Upper lobe of left lung (tissue), 6 donors: ENCODE measurements around the gene ANKDD1A. TPM values are rescaled to one million over a fixed set of nuclear protein-coding genes. Genes with fewer than 3 reads are reported as not detected.

Experiments
- ATAC-seq, 2 donors: fragments of 200-7000 bp; cut with Tn5 transposase; one replicate each; pipeline ENCODE4 v1.9.1; 2022; ENCODE audit warnings: mild to moderate bottlenecking in 2 of 2, moderate library complexity in 2 of 2; ENCODE audit not compliant: low FRiP score in 2 of 2
- DNase-seq, 2 donors: peaks; one replicate each; pipeline ENCODE4 v3.0.0-alpha.2; 2019 to 2020
- H3K27ac ChIP-seq, 4 donors: fragments of 200-600 bp; sonication (generic); one replicate each; pipeline ENCODE4 v1.5.1; 2016 to 2019
- H3K27me3 ChIP-seq, 4 donors: fragments of 200-600 bp; sonication (generic); one replicate each; pipeline ENCODE4 v1.5.1; 2017 to 2019
- H3K36me3 ChIP-seq, 4 donors: fragments of 200-600 bp; sonication (generic); one replicate each; pipeline ENCODE4 v1.5.1; 2016 to 2019
- H3K4me1 ChIP-seq, 4 donors: fragments of 200-600 bp; sonication (generic); one replicate each; pipeline ENCODE4 v1.5.1; 2018 to 2019
- H3K4me3 ChIP-seq, 4 donors: fragments of 200-600 bp; sonication (generic); one replicate each; pipeline ENCODE4 v1.5.1; 2017 to 2019; ENCODE audit warnings: mild to moderate bottlenecking in 2 of 4, moderate library complexity in 1 of 4
- H3K9me3 ChIP-seq, 4 donors: fragments of 200-600 bp; sonication (generic); one replicate each; pipeline ENCODE4 v1.5.1; 2018 to 2019
- EP300 ChIP-seq, 4 donors: sonication (generic); formaldehyde crosslinking; IDR thresholded peaks; one replicate each; pipeline ENCODE4 v1.5.1; 2017; ENCODE audit warnings: antibody characterized with exemption in 4 of 4, control low read depth in 2 of 4
- POLR2A ChIP-seq, 4 donors: fragments of 450-650 bp; IDR thresholded peaks; one replicate each; pipeline ENCODE4 v1.5.1; 2016 to 2017; ENCODE audit warnings: antibody characterized with exemption in 4 of 4, mild to moderate bottlenecking in 2 of 4
- POLR2AphosphoS5 ChIP-seq, 2 donors: sonication (generic); formaldehyde crosslinking; IDR thresholded peaks; one replicate each; pipeline ENCODE4 v1.5.1; 2017; ENCODE audit warnings: antibody characterized with exemption in 2 of 2
- WGBS, 2 donors: methylation state at CpG; one replicate each; pipeline ENCODE4 v1.1.5; 2017 to 2018; 5-methylcytosine and 5-hydroxymethylcytosine counted together
- total RNA-seq, 6 donors: library from RNA; depleted of rRNA in 4 of 6; stranded (reverse); fragments of >200 nt in 4 of 6; gene quantifications; one replicate each; pipeline versions ENCODE4 v1.1.0 to v1.2.1, GENCODE V29; 2016 to 2021
- TF ChIP-seq, protein P1 (sequence below), 6 experiments: fragments of 450-650 bp in 4 of 6; fragments of 200-600 bp in 2 of 6; sonication (generic) in 2 of 6; IDR thresholded peaks; one replicate each; pipeline ENCODE4 v1.5.1; 2016 to 2019; ENCODE audit warnings: antibody characterized with exemption in 6 of 6
- donor health status: DM: no; HTN: no; CAD: no; lungs with moderate emphysema.
- donor health status: DM: no; HTN: yes; CAD: no; lungs with severe emphysema.

Gene ANKDD1A
- total RNA-seq, 6 donors from 2014 or later: 4.8 to 13.1 (median 6.2) TPM

GRCh38 chr15:64877435-64877834 lies 34.3 kb upstream of the ANKDD1A start:
- no peak overlapping the region for H3K4me3 ChIP-seq
- peak; percentile 80 to 82 for DNase-seq
- whole genome bisulfite sequencing, 2 donors: 63 to 72% methylated on average over 1 to 2 of the region's 3 CpGs
- H3K27ac ChIP-seq: peak overlapping the region; percentile 39 to 87 (median 79)
- H3K36me3 ChIP-seq: no peaks in the 10 kb centered on the region
- H3K4me1 ChIP-seq: peaks cover 31 to 42% (median 39%) of the 10 kb centered on the region in 4 donors
- no peaks in the 10 kb centered on the region for H3K27me3 ChIP-seq
- no peaks in the 10 kb centered on the region for H3K9me3 ChIP-seq
- no peak for TF ChIP-seq EP300 (IDR thresholded peaks at IDR 0.05)
- TF ChIP-seq POLR2AphosphoS5 (IDR thresholded peaks at IDR 0.05): peak; percentile 53 to 63
- TF ChIP-seq, protein P1, sequence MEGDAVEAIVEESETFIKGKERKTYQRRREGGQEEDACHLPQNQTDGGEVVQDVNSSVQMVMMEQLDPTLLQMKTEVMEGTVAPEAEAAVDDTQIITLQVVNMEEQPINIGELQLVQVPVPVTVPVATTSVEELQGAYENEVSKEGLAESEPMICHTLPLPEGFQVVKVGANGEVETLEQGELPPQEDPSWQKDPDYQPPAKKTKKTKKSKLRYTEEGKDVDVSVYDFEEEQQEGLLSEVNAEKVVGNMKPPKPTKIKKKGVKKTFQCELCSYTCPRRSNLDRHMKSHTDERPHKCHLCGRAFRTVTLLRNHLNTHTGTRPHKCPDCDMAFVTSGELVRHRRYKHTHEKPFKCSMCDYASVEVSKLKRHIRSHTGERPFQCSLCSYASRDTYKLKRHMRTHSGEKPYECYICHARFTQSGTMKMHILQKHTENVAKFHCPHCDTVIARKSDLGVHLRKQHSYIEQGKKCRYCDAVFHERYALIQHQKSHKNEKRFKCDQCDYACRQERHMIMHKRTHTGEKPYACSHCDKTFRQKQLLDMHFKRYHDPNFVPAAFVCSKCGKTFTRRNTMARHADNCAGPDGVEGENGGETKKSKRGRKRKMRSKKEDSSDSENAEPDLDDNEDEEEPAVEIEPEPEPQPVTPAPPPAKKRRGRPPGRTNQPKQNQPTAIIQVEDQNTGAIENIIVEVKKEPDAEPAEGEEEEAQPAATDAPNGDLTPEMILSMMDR (IDR thresholded peaks at IDR 0.05): no peak
- TF ChIP-seq POLR2A (IDR thresholded peaks at IDR 0.05): peak in 1 of 4 donors; percentile 61
- ATAC-seq: peak; percentile 75 to 81

DNA sequence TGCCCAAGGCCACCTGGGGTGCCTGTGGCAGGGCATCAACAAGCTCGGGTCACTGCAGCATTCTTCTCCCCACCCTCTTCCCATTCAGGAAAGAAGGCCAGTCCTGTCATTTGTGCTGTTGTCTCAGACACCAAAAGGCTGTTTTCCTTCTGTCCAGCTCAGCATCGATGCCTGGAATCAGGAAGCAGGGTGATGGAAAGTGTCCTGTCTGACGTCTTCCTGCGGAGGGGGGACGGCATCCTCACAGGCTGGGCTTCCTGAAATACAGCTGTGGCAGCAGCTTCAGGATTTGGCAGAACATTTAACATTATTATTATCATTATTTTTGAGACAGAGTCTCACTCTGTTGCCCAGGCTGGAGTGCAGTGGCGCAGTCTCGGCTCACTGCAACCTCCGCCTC lies 33.0 kb upstream of the ANKDD1A start:
- 45 to 56% methylated on average over 8 of the region's 8 CpGs for WGBS, 2 donors

GRCh38 chr15:64883100-64883581 lies 28.6 kb upstream of the ANKDD1A start:
- DNase-seq: peak in 1 of 2 donors; percentile 42
- ATAC-seq: peak; percentile 78 to 83
- peaks cover 18 to 37% (median 30%) of the 10 kb centered on the region in 4 donors for H3K4me1 ChIP-seq
- H3K9me3 ChIP-seq: no peaks in the 10 kb centered on the region
- no peak overlapping the region for H3K4me3 ChIP-seq
- H3K36me3 ChIP-seq: no peaks in the 10 kb centered on the region
- H3K27ac ChIP-seq: peak overlapping the region; percentile 70 to 82 (median 78)
- 56 to 76% methylated on average over 5 of the region's 5 CpGs for WGBS, 2 donors
- H3K27me3 ChIP-seq: no peaks in the 10 kb centered on the region
- TF ChIP-seq EP300 (IDR thresholded peaks at IDR 0.05) (no peak), POLR2AphosphoS5 (IDR thresholded peaks at IDR 0.05) (peak in 1 of 2 donors; percentile 60), POLR2A (IDR thresholded peaks at IDR 0.05) (no peak)
- TF ChIP-seq, protein P1 (IDR thresholded peaks at IDR 0.05): no peak

More for the DNA sequence above, 33.0 kb upstream of the ANKDD1A start:
- H3K36me3 ChIP-seq: no peaks in the 10 kb centered on the region
- H3K27ac ChIP-seq: peak overlapping the region; percentile 39 to 87 (median 79)
- no peak overlapping the region for H3K4me3 ChIP-seq
- DNase-seq (no peak), ATAC-seq (peak; percentile 5 to 43)
- peaks cover 26 to 46% (median 40%) of the 10 kb centered on the region in 4 donors for H3K4me1 ChIP-seq
- no peaks in the 10 kb centered on the region for H3K27me3 ChIP-seq
- no peaks in the 10 kb centered on the region for H3K9me3 ChIP-seq
- TF ChIP-seq, protein P1 (IDR thresholded peaks at IDR 0.05): no peak
- TF ChIP-seq POLR2AphosphoS5 (IDR thresholded peaks at IDR 0.05) (peak; percentile 64 to 97), POLR2A (IDR thresholded peaks at IDR 0.05) (peak in 1 of 4 donors; percentile 49), EP300 (IDR thresholded peaks at IDR 0.05) (peak in 2 of 4 donors; percentile 59 to 65)

DNA sequence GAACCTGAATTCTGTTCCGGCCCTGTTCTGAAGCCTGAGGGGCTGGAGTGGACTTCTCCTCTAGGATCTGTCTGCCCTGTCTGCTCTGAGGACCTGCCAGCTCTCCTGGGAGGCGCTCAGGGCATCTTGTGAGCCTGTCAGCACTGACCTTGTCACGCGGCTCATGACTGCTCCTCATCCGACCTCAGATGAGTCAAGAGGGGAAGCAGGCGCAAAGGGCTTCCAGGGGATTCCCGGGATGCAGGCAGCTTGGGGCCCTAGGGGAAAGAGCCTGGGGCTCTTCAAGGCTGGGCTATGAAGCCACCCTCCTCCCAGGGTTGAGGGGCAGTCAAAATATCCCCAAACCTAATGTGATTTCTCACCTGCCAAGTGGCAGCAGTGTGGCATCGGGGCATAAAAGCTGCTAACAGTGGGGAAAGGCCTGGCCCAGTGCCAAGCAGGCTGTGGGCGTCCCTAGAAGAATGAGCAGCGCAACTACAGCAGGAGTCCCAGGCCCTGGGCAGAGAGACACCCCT lies 27.6 kb upstream of the ANKDD1A start:
- no peaks in the 10 kb centered on the region for H3K36me3 ChIP-seq
- TF ChIP-seq, protein P1 (IDR thresholded peaks at IDR 0.05): no peak
- TF ChIP-seq EP300 (IDR thresholded peaks at IDR 0.05): peak in 1 of 4 donors; percentile 36
- TF ChIP-seq POLR2A (IDR thresholded peaks at IDR 0.05): peak in 1 of 4 donors; percentile 70
- TF ChIP-seq POLR2AphosphoS5 (IDR thresholded peaks at IDR 0.05): peak; percentile 42 to 78

More for the DNA sequence above, 27.6 kb upstream of the ANKDD1A start:
- WGBS, 2 donors: 15 to 52% methylated on average over 3 to 10 of the region's 10 CpGs
- Histone ChIP-seq H3K27me3 (no peaks in the 10 kb centered on the region), H3K4me3 (no peak overlapping the region), H3K9me3 (no peaks in the 10 kb centered on the region), H3K4me1 (peaks cover 14 to 28% (median 21%) of the 10 kb centered on the region in 4 donors), H3K27ac (peak overlapping the region; percentile 70 to 82 (median 78))
- peak; percentile 79 to 88 for ATAC-seq
- DNase-seq: peak in 1 of 2 donors; percentile 90
